GM23338 (cell line): ENCODE data around the gene FRMPD1. TPM values are rescaled to one million over a fixed set of nuclear protein-coding genes. Genes with fewer than 3 reads are reported as not detected.
"Not testable (repeated sequence)": the region's sequence is repeated elsewhere in the genome, so short reads cannot be mapped to it uniquely, and the experiment has no call there.

Source experiments
- ATAC-seq: fragments of 200-7000 bp; cut with Tn5 transposase; 3 replicates; pipeline ENCODE4 v1.9.1; 2020
- DNase-seq: peaks from one replicate; pipeline ENCODE4 v3.0.0-alpha.2; 2015; ENCODE audit warnings: low spot score
- H2AFZ ChIP-seq: fragments of 200-600 bp; sonication (generic); 2 replicates; pipeline ENCODE4 v1.8.0; 2016; ENCODE audit warnings: antibody characterized with exemption, mild to moderate bottlenecking, moderate library complexity
- H3F3A ChIP-seq: fragments of 200-600 bp; sonication (generic); replicated peaks from 2 replicates; pipeline ENCODE4 v1.8.0; 2017; ENCODE audit warnings: antibody characterized with exemption, mixed run types, low read depth
- H3K27ac ChIP-seq: fragments of 200-600 bp; sonication (generic); 2 replicates; pipeline ENCODE4 v1.6.1; 2016; ENCODE audit warnings: low read depth
- H3K27me3 ChIP-seq: fragments of 200-600 bp; sonication (generic); 2 replicates; pipeline ENCODE4 v1.8.0; 2016; ENCODE audit warnings: mild to moderate bottlenecking, mixed run types, moderate library complexity; ENCODE audit not compliant: insufficient read depth
- H3K36me3 ChIP-seq: fragments of 200-600 bp; sonication (generic); 2 replicates; pipeline ENCODE4 v1.8.0; 2016; ENCODE audit warnings: mild to moderate bottlenecking; ENCODE audit not compliant: insufficient read depth
- H3K4me1 ChIP-seq: fragments of 200-600 bp; sonication (generic); 2 replicates; pipeline ENCODE4 v1.8.0; 2016; ENCODE audit warnings: mild to moderate bottlenecking, moderate library complexity; ENCODE audit not compliant: insufficient read depth
- H3K4me2 ChIP-seq: fragments of 200-600 bp; sonication (generic); 2 replicates; pipeline ENCODE4 v1.7.1; 2017; ENCODE audit warnings: mixed run types
- H3K4me3 ChIP-seq: fragments of 200-600 bp; sonication (generic); 2 replicates; pipeline ENCODE4 v1.6.1; 2016; ENCODE audit warnings: mixed run types
- H3K79me2 ChIP-seq: fragments of 200-600 bp; sonication (generic); replicated peaks from 2 replicates; pipeline ENCODE4 v1.8.0; 2017; ENCODE audit warnings: mild to moderate bottlenecking; ENCODE audit not compliant: insufficient read depth
- H3K9me2 ChIP-seq: fragments of 200-600 bp; sonication (generic); 2 replicates; pipeline ENCODE4 v1.8.0; 2017; ENCODE audit not compliant: insufficient read depth
- H4K20me1 ChIP-seq: fragments of 200-600 bp; sonication (generic); replicated peaks from 2 replicates; pipeline ENCODE4 v1.8.0; 2017; ENCODE audit warnings: mild to moderate bottlenecking; ENCODE audit not compliant: insufficient read depth
- H3K27ac Mint-ChIP-seq: 2 replicates; pipeline ENCODE4 v1.8.0; 2020; ENCODE audit warnings: inconsistent platforms, mild to moderate bottlenecking, moderate library complexity, mixed read lengths
- H3K27me3 Mint-ChIP-seq: 3 replicates; pipeline ENCODE4 v1.8.0; 2022; ENCODE audit warnings: low read depth, mild to moderate bottlenecking, moderate library complexity, mixed read lengths, inconsistent platforms; ENCODE audit not compliant: insufficient read depth, poor library complexity
- H3K36me3 Mint-ChIP-seq: 3 replicates; pipeline ENCODE4 v1.8.0; 2021; ENCODE audit warnings: low read depth, mild to moderate bottlenecking, inconsistent platforms, moderate library complexity, mixed read lengths
- H3K4me1 Mint-ChIP-seq: 3 replicates; pipeline ENCODE4 v1.8.0; 2020; ENCODE audit warnings: mild to moderate bottlenecking, inconsistent platforms, mixed read lengths
- H3K4me3 Mint-ChIP-seq: 3 replicates; pipeline ENCODE4 v1.8.0; 2021; ENCODE audit warnings: moderate library complexity, mild to moderate bottlenecking, inconsistent platforms, mixed read lengths
- H3K9me3 Mint-ChIP-seq: 3 replicates; pipeline ENCODE4 v1.8.0; 2020; ENCODE audit warnings: moderate library complexity, mild to moderate bottlenecking, inconsistent platforms, mixed read lengths
- CREB1 ChIP-seq: fragments of 250-450 bp; sonication (Bioruptor Pico); IDR thresholded peaks from 2 replicates; pipeline ENCODE4 v1.5.0; 2020; ENCODE audit warnings: low read depth, mild to moderate bottlenecking, moderate library complexity
- EZH2 ChIP-seq: fragments of 200-600 bp; sonication (generic); IDR thresholded peaks from one replicate; pipeline ENCODE4 v1.8.0; 2017; ENCODE audit warnings: antibody characterized with exemption, mild to moderate bottlenecking, low read depth; ENCODE audit not compliant: unreplicated experiment
- NANOG ChIP-seq: IDR thresholded peaks from 2 replicates; pipeline ENCODE4 v1.6.1; 2016; ENCODE audit warnings: antibody characterized with exemption, borderline replicate concordance
- ZNF114 ChIP-seq: fragments of 250-450 bp; sonication (Bioruptor Pico); IDR thresholded peaks from 2 replicates; pipeline ENCODE4 v1.5.0; 2020; ENCODE audit warnings: mild to moderate bottlenecking, moderate library complexity
- ZNF331 ChIP-seq: fragments of 250-450 bp; sonication (Bioruptor Pico); IDR thresholded peaks from 2 replicates; pipeline ENCODE4 v1.5.0; 2020; ENCODE audit warnings: low read depth, mild to moderate bottlenecking, moderate library complexity
- polyA plus RNA-seq: library from polyadenylated mRNA; unstranded; fragments of >200 nt; fragmentation: Nextera tagmentation; extraction: Ambion mirVana; gene quantifications from 2 replicates; pipeline ENCODE4 v1.2.1, GENCODE V29; 2016
- total RNA-seq: library from RNA; depleted of rRNA; stranded (reverse); fragments of >200 nt; shearing (Covaris generic); gene quantifications from 2 replicates; pipeline ENCODE4 v1.2.3, GENCODE V29; 2014
- TF ChIP-seq, protein P1 (sequence below), 2 experiments: fragments of 200-600 bp in 1 of 2; sonication (generic) in 1 of 2; conservative IDR thresholded peaks; 2 replicates each; pipeline versions ENCODE4 v1.5.1 to v1.6.1; 2016 to 2017; ENCODE audit warnings: antibody characterized with exemption in 2 of 2, low read depth in 2 of 2, mild to moderate bottlenecking in 2 of 2, moderate library complexity in 1 of 2
- TF ChIP-seq, protein P2 (sequence below): IDR thresholded peaks from one replicate; pipeline ENCODE4 v1.6.1; 2018; ENCODE audit warnings: antibody characterized with exemption; ENCODE audit not compliant: unreplicated experiment

Gene FRMPD1
- total and polyA plus RNA-seq, 2 experiments from 2014 or later, result 0.23 to 0.63 TPM

DNA sequence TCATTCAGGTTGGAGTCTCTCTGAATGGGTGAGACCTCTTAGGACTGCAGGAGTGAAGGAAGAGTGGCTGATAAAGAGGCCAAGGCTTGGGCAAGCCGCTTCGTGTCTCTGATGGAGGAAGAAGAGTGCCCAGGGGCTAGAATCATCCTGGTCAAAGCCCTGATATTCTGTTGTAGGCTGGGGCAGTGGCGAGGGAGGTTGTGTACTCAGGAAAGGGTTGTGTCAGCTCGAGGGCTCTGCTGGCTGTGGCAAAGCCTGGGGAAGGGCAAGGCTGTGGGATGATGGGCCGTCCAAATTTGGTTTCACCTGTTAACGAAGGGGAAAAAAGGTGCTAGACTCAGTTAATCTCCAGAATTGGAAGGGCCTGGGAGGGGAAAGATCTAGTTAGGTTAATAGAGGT is 100.4 kb downstream of the FRMPD1 start (continued):
- TF ChIP-seq, protein P1, sequence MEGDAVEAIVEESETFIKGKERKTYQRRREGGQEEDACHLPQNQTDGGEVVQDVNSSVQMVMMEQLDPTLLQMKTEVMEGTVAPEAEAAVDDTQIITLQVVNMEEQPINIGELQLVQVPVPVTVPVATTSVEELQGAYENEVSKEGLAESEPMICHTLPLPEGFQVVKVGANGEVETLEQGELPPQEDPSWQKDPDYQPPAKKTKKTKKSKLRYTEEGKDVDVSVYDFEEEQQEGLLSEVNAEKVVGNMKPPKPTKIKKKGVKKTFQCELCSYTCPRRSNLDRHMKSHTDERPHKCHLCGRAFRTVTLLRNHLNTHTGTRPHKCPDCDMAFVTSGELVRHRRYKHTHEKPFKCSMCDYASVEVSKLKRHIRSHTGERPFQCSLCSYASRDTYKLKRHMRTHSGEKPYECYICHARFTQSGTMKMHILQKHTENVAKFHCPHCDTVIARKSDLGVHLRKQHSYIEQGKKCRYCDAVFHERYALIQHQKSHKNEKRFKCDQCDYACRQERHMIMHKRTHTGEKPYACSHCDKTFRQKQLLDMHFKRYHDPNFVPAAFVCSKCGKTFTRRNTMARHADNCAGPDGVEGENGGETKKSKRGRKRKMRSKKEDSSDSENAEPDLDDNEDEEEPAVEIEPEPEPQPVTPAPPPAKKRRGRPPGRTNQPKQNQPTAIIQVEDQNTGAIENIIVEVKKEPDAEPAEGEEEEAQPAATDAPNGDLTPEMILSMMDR (conservative IDR thresholded peaks at IDR 0.05; ENCODE audit: low read depth in 2 of 2), result no peak
- TF ChIP-seq, protein P2, sequence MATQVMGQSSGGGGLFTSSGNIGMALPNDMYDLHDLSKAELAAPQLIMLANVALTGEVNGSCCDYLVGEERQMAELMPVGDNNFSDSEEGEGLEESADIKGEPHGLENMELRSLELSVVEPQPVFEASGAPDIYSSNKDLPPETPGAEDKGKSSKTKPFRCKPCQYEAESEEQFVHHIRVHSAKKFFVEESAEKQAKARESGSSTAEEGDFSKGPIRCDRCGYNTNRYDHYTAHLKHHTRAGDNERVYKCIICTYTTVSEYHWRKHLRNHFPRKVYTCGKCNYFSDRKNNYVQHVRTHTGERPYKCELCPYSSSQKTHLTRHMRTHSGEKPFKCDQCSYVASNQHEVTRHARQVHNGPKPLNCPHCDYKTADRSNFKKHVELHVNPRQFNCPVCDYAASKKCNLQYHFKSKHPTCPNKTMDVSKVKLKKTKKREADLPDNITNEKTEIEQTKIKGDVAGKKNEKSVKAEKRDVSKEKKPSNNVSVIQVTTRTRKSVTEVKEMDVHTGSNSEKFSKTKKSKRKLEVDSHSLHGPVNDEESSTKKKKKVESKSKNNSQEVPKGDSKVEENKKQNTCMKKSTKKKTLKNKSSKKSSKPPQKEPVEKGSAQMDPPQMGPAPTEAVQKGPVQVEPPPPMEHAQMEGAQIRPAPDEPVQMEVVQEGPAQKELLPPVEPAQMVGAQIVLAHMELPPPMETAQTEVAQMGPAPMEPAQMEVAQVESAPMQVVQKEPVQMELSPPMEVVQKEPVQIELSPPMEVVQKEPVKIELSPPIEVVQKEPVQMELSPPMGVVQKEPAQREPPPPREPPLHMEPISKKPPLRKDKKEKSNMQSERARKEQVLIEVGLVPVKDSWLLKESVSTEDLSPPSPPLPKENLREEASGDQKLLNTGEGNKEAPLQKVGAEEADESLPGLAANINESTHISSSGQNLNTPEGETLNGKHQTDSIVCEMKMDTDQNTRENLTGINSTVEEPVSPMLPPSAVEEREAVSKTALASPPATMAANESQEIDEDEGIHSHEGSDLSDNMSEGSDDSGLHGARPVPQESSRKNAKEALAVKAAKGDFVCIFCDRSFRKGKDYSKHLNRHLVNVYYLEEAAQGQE, result no peak
- TF ChIP-seq ZNF114 (CRISPR knock-in tag), result no peak
- TF ChIP-seq EZH2, result no peak
- TF ChIP-seq ZNF331 (CRISPR knock-in tag), result no peak
- no peak for TF ChIP-seq NANOG
- no peak for TF ChIP-seq CREB1

DNA sequence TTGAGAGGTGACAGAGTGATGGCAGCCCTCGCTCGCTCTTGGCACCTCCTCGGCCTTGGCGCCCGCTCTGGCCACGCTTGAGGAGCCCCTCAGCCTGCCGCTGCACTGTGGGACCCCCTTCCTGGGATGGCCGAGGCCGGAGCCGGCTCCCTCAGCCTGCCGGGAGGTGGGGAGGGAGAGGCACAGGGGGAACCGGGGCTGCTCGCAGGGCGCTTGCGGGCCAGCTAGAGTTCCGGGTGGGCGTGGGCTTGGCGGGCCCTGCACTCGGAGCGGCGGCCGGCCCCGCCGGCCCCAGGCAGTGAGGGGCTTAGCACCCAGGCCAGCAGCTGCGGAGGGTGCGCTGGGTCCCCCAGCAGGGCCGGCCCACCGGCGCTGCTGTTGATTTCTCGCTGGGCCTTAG is 101.0 kb downstream of the FRMPD1 start:
- not testable (repeated sequence) for H3K9me2 ChIP-seq, H3F3A ChIP-seq, H3K9me3 Mint-ChIP-seq, ATAC-seq, H3K27me3 ChIP-seq, H3K27me3 Mint-ChIP-seq, H3K79me2 ChIP-seq, H3K36me3 ChIP-seq, H3K4me3 ChIP-seq, H3K4me1 Mint-ChIP-seq, H3K27ac ChIP-seq, H3K4me3 Mint-ChIP-seq, DNase-seq, H3K4me2 ChIP-seq, H3K27ac Mint-ChIP-seq, H3K4me1 ChIP-seq, H3K36me3 Mint-ChIP-seq, H4K20me1 ChIP-seq
- peak overlapping the region; percentile 88 for H2AFZ ChIP-seq

DNA sequence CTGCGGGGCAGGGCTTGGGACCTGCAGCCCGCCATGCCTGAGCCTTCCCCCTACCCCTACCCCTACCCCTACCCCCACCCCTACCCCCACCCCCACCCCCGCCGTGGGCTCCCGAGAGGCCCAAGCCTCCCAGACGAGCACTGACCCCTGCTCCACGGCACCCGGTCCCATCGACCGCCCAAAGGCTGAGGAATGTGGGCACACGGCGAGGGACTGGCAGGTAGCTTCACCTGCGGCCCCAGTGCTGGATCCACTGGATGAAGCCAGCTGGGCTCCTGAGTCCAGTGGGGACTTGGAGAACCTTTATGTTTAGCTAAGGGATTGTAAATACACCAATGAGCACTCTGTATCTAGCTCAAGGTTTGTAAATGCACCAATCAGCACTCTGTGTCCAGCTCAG is 101.4 kb downstream of the FRMPD1 start:
- H3K9me3 Mint-ChIP-seq, H3K27me3 Mint-ChIP-seq, DNase-seq, H3K27me3 ChIP-seq, H3K4me1 ChIP-seq, H3K4me3 ChIP-seq, H4K20me1 ChIP-seq, H3K4me1 Mint-ChIP-seq, H3K27ac ChIP-seq, H3K27ac Mint-ChIP-seq, H3K4me3 Mint-ChIP-seq, H3K36me3 ChIP-seq, ATAC-seq, H3K36me3 Mint-ChIP-seq, H3F3A ChIP-seq, H3K79me2 ChIP-seq, H3K9me2 ChIP-seq, H2AFZ ChIP-seq, H3K4me2 ChIP-seq: not testable (repeated sequence)
